ENCODE results near the gene MYO1H.

MYO1H gene

GRCh38 chr12:109475121-109475520, 127.4 kb downstream of the MYO1H start:
- DNase-seq: no peak

- no peak for DNase-seq
These were observed 128.5 kb downstream of the MYO1H start for GRCh38 chr12:109475993-109476806.

- no peak for DNase-seq
These were observed 129.1 kb downstream of the MYO1H start for GRCh38 chr12:109476807-109477184.

GRCh38 chr12:109477185-109477962, 129.7 kb downstream of the MYO1H start, which contains the start of the genes KCTD10 and UBE3B:
Gene KCTD10, minus strand, starts transcription at chr12:109477300. Its CDS starts 38 bp downstream, at chr12:109477262.
Gene UBE3B, plus strand, starts transcription at chr12:109477634. Its CDS starts 5,918 bp downstream, at chr12:109483552.
- peak; percentile 78 for DNase-seq

- no peak for DNase-seq
These were observed 130.2 kb downstream of the MYO1H start for GRCh38 chr12:109477963-109478315.

GRCh38 chr12:109479761-109480160, 132.1 kb downstream of the MYO1H start:
- DNase-seq: no peak

- DNase-seq: no peak
These were observed 132.7 kb downstream of the MYO1H start for GRCh38 chr12:109480356-109480755.

- no peak for DNase-seq
These were observed 134.2 kb downstream of the MYO1H start for GRCh38 chr12:109481863-109482262.

GRCh38 chr12:109482491-109482890, 134.8 kb downstream of the MYO1H start:
- DNase-seq: no peak

- no peak for DNase-seq
These were observed 135.2 kb downstream of the MYO1H start for GRCh38 chr12:109482894-109483293.

GRCh38 chr12:109483346-109483745, 135.6 kb downstream of the MYO1H start:
- DNase-seq: no peak

- no peak for DNase-seq
These were observed 137.5 kb downstream of the MYO1H start for GRCh38 chr12:109485201-109485600.

GRCh38 chr12:109487181-109488050, 139.7 kb downstream of the MYO1H start:
- DNase-seq: no peak

GRCh38 chr12:109488051-109488665, 140.5 kb downstream of the MYO1H start:
- DNase-seq: no peak

- no peak for DNase-seq
These were observed 141.6 kb downstream of the MYO1H start for GRCh38 chr12:109489016-109489954.

GRCh38 chr12:109489955-109490565, 142.4 kb downstream of the MYO1H start:
- DNase-seq: no peak

- no peak for DNase-seq
These were observed 144.0 kb downstream of the MYO1H start for GRCh38 chr12:109491671-109492070.

GRCh38 chr12:109492371-109492770, 144.7 kb downstream of the MYO1H start:
- DNase-seq: no peak

GRCh38 chr12:109493090-109493489, 145.4 kb downstream of the MYO1H start:
- no peak for DNase-seq

GRCh38 chr12:109493938-109494337, 146.2 kb downstream of the MYO1H start:
- DNase-seq: no peak

- DNase-seq: no peak
These were observed 146.7 kb downstream of the MYO1H start for GRCh38 chr12:109494348-109494881.
